ENCODE data around the gene RNF175. TPM values are rescaled to one million over a fixed set of nuclear protein-coding genes. Genes with fewer than 3 reads are reported as not detected.

Gene RNF175
- total and polyA plus RNA-seq, 4 donors = 0.15 to 1.8 (median 0.16) TPM

DNA sequence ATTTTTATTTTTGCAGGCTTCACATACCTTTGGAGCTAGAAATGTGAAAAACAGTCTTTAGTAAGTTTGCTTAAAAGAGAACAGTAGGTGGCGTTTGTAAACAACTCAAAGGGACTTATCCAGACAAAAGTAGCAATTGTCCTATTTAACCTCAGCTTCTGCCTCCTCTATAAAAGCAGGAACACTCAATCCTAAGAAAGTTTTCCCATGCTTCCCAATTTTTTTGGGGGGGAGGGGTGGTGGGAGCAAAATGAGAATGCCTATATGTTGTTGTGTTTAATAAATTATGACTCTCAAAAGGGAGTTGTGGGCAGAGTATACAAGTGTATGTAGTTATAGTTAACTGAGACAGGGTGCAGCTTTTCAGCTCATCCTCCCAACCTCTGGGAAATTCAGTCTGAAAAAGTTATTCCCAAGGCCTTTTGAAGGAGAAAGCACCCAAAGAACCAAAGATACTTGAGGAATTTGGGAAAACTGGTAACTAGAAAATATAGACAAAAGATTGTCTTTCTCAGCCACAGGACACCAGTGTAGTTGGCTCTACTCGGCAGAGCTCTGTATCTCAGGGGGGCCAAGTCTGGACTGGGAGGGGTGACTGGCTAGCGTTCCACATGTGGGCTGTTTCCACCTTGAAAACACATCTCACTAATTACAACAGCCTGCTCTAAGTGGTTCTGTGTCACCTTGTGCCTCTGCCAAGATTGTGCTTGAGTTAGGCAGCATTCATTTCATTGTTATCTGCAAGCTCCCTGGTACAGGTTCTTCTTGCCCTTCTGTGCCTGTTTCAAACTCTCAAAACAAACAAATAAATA, 26.3 kb upstream of the RNF175 start:
- 15 to 20% methylated on average over 3 of the region's 3 CpGs for WGBS, 2 donors
- no peak overlapping the region for H3K4me3 ChIP-seq
- peak in 2 of 3 donors; percentile 59 to 70 for DNase-seq
- no peak overlapping the region for H3K9ac ChIP-seq (ENCODE audit: insufficient read depth in 1 of 2, low read length in 2 of 2)
- ATAC-seq (ENCODE audit: insufficient read depth, low FRiP score) = no peak
- no peak overlapping the region for H3K27ac ChIP-seq (ENCODE audit: low read depth in 1 of 2, low read length in 1 of 2)
- peaks cover 5 to 32% (median 24%) of the 10 kb centered on the region in 3 donors for H3K27me3 ChIP-seq (ENCODE audit: control insufficient read depth in 3 of 3, insufficient read depth in 3 of 3, low read length in 2 of 3)
- TF ChIP-seq, protein P1, sequence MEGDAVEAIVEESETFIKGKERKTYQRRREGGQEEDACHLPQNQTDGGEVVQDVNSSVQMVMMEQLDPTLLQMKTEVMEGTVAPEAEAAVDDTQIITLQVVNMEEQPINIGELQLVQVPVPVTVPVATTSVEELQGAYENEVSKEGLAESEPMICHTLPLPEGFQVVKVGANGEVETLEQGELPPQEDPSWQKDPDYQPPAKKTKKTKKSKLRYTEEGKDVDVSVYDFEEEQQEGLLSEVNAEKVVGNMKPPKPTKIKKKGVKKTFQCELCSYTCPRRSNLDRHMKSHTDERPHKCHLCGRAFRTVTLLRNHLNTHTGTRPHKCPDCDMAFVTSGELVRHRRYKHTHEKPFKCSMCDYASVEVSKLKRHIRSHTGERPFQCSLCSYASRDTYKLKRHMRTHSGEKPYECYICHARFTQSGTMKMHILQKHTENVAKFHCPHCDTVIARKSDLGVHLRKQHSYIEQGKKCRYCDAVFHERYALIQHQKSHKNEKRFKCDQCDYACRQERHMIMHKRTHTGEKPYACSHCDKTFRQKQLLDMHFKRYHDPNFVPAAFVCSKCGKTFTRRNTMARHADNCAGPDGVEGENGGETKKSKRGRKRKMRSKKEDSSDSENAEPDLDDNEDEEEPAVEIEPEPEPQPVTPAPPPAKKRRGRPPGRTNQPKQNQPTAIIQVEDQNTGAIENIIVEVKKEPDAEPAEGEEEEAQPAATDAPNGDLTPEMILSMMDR (IDR thresholded peaks at IDR 0.05; ENCODE audit: control extremely low read depth, extremely low read depth) = no peak
- H3K9me3 ChIP-seq (ENCODE audit: control insufficient read depth in 4 of 4, insufficient read depth in 3 of 4, low read length in 3 of 4) = peaks cover 0 to 4% (median 0%) of the 10 kb centered on the region in 4 donors
- H3K4me1 ChIP-seq (ENCODE audit: control insufficient read depth in 5 of 5, insufficient read depth in 5 of 5, low read length in 5 of 5) = peaks cover 0 to 61% (median 12%) of the 10 kb centered on the region in 5 donors
- no peaks in the 10 kb centered on the region for H3K36me3 ChIP-seq (ENCODE audit: control insufficient read depth in 4 of 4, insufficient read depth in 4 of 4, low read length in 4 of 4)

DNA sequence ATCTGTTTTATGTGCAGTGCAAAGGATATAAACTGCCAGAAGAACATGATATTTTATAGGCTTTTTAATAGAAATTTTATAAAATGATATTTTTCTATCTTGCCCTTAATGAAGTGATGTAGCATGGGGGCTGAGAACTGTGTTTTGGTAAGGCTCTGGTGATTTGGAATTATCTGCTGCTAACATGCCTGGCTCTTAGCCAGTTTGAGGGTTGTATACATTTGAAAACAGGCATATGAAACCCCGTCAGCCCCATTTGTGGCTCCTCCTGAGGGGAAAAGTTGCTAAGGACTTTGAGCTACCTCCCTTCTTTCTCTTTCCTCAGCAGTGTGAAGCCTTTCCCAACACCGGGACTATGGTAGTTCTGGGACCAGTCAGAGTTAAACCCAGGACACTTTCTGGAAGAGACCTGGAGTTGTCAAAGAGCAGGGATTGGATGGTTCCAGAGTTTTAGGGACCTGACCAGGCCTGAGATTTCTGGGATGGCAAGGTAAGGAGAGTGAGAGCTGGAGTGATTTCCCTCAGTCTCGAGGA, 24.4 kb upstream of the RNF175 start:
- peaks cover 0 to 4% (median 0%) of the 10 kb centered on the region in 4 donors for H3K9me3 ChIP-seq (ENCODE audit: control insufficient read depth in 4 of 4, insufficient read depth in 3 of 4, low read length in 3 of 4)
- H3K36me3 ChIP-seq (ENCODE audit: control insufficient read depth in 4 of 4, insufficient read depth in 4 of 4, low read length in 4 of 4) = no peaks in the 10 kb centered on the region
- peaks cover 5 to 20% (median 13%) of the 10 kb centered on the region in 3 donors for H3K27me3 ChIP-seq (ENCODE audit: control insufficient read depth in 3 of 3, insufficient read depth in 3 of 3, low read length in 2 of 3)
- DNase-seq (peak; percentile 46 to 74 (median 61)), ATAC-seq (ENCODE audit: insufficient read depth, low FRiP score) (no peak)
- no peak overlapping the region for H3K27ac ChIP-seq (ENCODE audit: low read depth in 1 of 2, low read length in 1 of 2)
- H3K4me3 ChIP-seq = no peak overlapping the region
- TF ChIP-seq, protein P1 (IDR thresholded peaks at IDR 0.05; ENCODE audit: control extremely low read depth, extremely low read depth) = no peak
- H3K4me1 ChIP-seq (ENCODE audit: control insufficient read depth in 5 of 5, insufficient read depth in 5 of 5, low read length in 5 of 5) = peaks cover 0 to 55% (median 9%) of the 10 kb centered on the region in 5 donors
- no peak overlapping the region for H3K9ac ChIP-seq (ENCODE audit: insufficient read depth in 1 of 2, low read length in 2 of 2)
- WGBS, 2 donors = 82 to 83% methylated on average over 3 of the region's 3 CpGs

DNA sequence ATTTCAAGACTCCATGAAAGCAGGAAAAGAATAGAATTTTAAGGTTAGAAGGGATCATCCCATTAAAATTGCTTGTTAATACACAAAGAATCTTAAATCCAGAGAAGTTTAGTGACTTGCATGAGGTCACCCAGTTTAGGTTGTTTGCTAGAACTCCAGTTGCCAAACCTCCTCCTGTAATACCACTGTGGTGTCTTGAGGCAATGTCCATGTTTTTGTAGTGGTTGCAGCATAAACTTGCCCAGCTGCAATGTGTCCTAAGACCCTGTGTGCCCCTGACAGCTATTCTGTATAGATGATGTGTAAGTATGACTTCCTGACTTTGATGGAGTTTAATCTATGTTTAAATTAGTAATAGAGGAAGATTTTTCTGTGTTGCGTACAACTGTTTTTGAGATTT, 22.8 kb upstream of the RNF175 start:
- WGBS, 2 donors = 92 to 94% methylated on average over 1 of the region's 1 CpG
- TF ChIP-seq, protein P1 (IDR thresholded peaks at IDR 0.05; ENCODE audit: control extremely low read depth, extremely low read depth) = no peak

More for the DNA sequence above, 22.8 kb upstream of the RNF175 start:
- Histone ChIP-seq H3K36me3 (ENCODE audit: control insufficient read depth in 4 of 4, insufficient read depth in 4 of 4, low read length in 4 of 4) (no peaks in the 10 kb centered on the region), H3K4me3 (no peak overlapping the region), H3K27ac (ENCODE audit: low read depth in 1 of 2, low read length in 1 of 2) (no peak overlapping the region), H3K9me3 (ENCODE audit: control insufficient read depth in 4 of 4, insufficient read depth in 3 of 4, low read length in 3 of 4) (peaks cover 0 to 4% (median 0%) of the 10 kb centered on the region in 4 donors), H3K9ac (ENCODE audit: insufficient read depth in 1 of 2, low read length in 2 of 2) (no peak overlapping the region), H3K27me3 (ENCODE audit: control insufficient read depth in 3 of 3, insufficient read depth in 3 of 3, low read length in 2 of 3) (peaks cover 0 to 11% (median 6%) of the 10 kb centered on the region in 3 donors), H3K4me1 (ENCODE audit: control insufficient read depth in 5 of 5, insufficient read depth in 5 of 5, low read length in 5 of 5) (peaks cover 0 to 42% (median 0%) of the 10 kb centered on the region in 5 donors)
- DNase-seq (peak; percentile 56 to 86 (median 79)), ATAC-seq (ENCODE audit: insufficient read depth, low FRiP score) (no peak)
